Measurements from ENCODE around the gene SYNM. TPM values are rescaled to one million over a fixed set of nuclear protein-coding genes. Genes with fewer than 3 reads are reported as not detected.

Gene SYNM
- polyA plus RNA-seq, 3 donors from 2014 or later: not detected

- peaks cover 2 to 3% (median 2%) of the 10 kb centered on the region in 3 donors for H3K27me3 Mint-ChIP-seq (ENCODE audit: low read depth in 3 of 3)
- H3K36me3 Mint-ChIP-seq: no peaks in the 10 kb centered on the region
- no peak overlapping the region for H3K4me3 Mint-ChIP-seq
- DNase-seq: no peak
- no peak overlapping the region for H3K27ac Mint-ChIP-seq
- H3K9me3 Mint-ChIP-seq: no peaks in the 10 kb centered on the region
- H3K4me1 Mint-ChIP-seq: no peaks in the 10 kb centered on the region
These were observed 12.8 kb downstream of the SYNM start for GRCh38 chr15:99117563-99118257.

GRCh38 chr15:99118258-99118632, 13.4 kb downstream of the SYNM start:
- H3K9me3 Mint-ChIP-seq: no peaks in the 10 kb centered on the region
- H3K27me3 Mint-ChIP-seq (ENCODE audit: low read depth in 3 of 3): peaks cover 2 to 3% (median 2%) of the 10 kb centered on the region in 3 donors
- no peaks in the 10 kb centered on the region for H3K36me3 Mint-ChIP-seq
- no peak overlapping the region for H3K27ac Mint-ChIP-seq
- no peaks in the 10 kb centered on the region for H3K4me1 Mint-ChIP-seq
- no peak overlapping the region for H3K4me3 Mint-ChIP-seq
- no peak for DNase-seq

- H3K27ac Mint-ChIP-seq: no peak overlapping the region
- no peaks in the 10 kb centered on the region for H3K4me1 Mint-ChIP-seq
- H3K36me3 Mint-ChIP-seq: no peaks in the 10 kb centered on the region
- no peak for DNase-seq
- peaks cover 0 to 2% (median 0%) of the 10 kb centered on the region in 3 donors for H3K27me3 Mint-ChIP-seq (ENCODE audit: low read depth in 3 of 3)
- no peak overlapping the region for H3K4me3 Mint-ChIP-seq
- no peaks in the 10 kb centered on the region for H3K9me3 Mint-ChIP-seq
These were observed 14.1 kb downstream of the SYNM start for GRCh38 chr15:99118801-99119546.

- H3K27ac Mint-ChIP-seq: no peak overlapping the region
- H3K27me3 Mint-ChIP-seq (ENCODE audit: low read depth in 3 of 3): peaks cover 0 to 2% (median 0%) of the 10 kb centered on the region in 3 donors
- no peak overlapping the region for H3K4me3 Mint-ChIP-seq
- H3K36me3 Mint-ChIP-seq: no peaks in the 10 kb centered on the region
- H3K4me1 Mint-ChIP-seq: no peaks in the 10 kb centered on the region
- no peaks in the 10 kb centered on the region for H3K9me3 Mint-ChIP-seq
- DNase-seq: no peak
These were observed 15.3 kb downstream of the SYNM start for GRCh38 chr15:99120050-99120777.

GRCh38 chr15:99121207-99121606, 16.3 kb downstream of the SYNM start:
- H3K4me1 Mint-ChIP-seq: no peaks in the 10 kb centered on the region

GRCh38 chr15:99121691-99122410, 17.0 kb downstream of the SYNM start:
- H3K27ac Mint-ChIP-seq: no peak overlapping the region
- peaks cover 0 to 2% (median 0%) of the 10 kb centered on the region in 3 donors for H3K27me3 Mint-ChIP-seq (ENCODE audit: low read depth in 3 of 3)
- no peak overlapping the region for H3K4me3 Mint-ChIP-seq
- H3K36me3 Mint-ChIP-seq: no peaks in the 10 kb centered on the region
- H3K4me1 Mint-ChIP-seq: no peaks in the 10 kb centered on the region
- DNase-seq: no peak
- H3K9me3 Mint-ChIP-seq: no peaks in the 10 kb centered on the region

More at GRCh38 chr15:99121207-99121606, 16.3 kb downstream of the SYNM start:
- Mint-ChIP-seq H3K27ac (no peak overlapping the region), H3K4me3 (no peak overlapping the region), H3K9me3 (no peaks in the 10 kb centered on the region), H3K27me3 (ENCODE audit: low read depth in 3 of 3) (peaks cover 0 to 2% (median 0%) of the 10 kb centered on the region in 3 donors), H3K36me3 (no peaks in the 10 kb centered on the region)
- DNase-seq: no peak

GRCh38 chr15:99122831-99123712, 18.2 kb downstream of the SYNM start:
- Mint-ChIP-seq H3K4me3 (no peak overlapping the region), H3K36me3 (no peaks in the 10 kb centered on the region), H3K4me1 (no peaks in the 10 kb centered on the region), H3K27ac (no peak overlapping the region), H3K27me3 (ENCODE audit: low read depth in 3 of 3) (peaks cover 0 to 2% (median 0%) of the 10 kb centered on the region in 3 donors), H3K9me3 (no peaks in the 10 kb centered on the region)
- DNase-seq: no peak

GRCh38 chr15:99123713-99124451, 19.0 kb downstream of the SYNM start:
- DNase-seq: no peak
- H3K27me3 Mint-ChIP-seq (ENCODE audit: low read depth in 3 of 3): peaks cover 0 to 2% (median 0%) of the 10 kb centered on the region in 3 donors
- H3K9me3 Mint-ChIP-seq: no peaks in the 10 kb centered on the region
- no peaks in the 10 kb centered on the region for H3K4me1 Mint-ChIP-seq
- no peaks in the 10 kb centered on the region for H3K36me3 Mint-ChIP-seq
- no peak overlapping the region for H3K27ac Mint-ChIP-seq
- no peak overlapping the region for H3K4me3 Mint-ChIP-seq

GRCh38 chr15:99124641-99125040, 19.8 kb downstream of the SYNM start:
- Mint-ChIP-seq H3K27me3 (ENCODE audit: low read depth in 3 of 3) (peaks cover 0 to 3% (median 0%) of the 10 kb centered on the region in 3 donors), H3K4me3 (no peak overlapping the region), H3K36me3 (no peaks in the 10 kb centered on the region), H3K9me3 (no peaks in the 10 kb centered on the region), H3K4me1 (no peaks in the 10 kb centered on the region), H3K27ac (no peak overlapping the region)
- no peak for DNase-seq

GRCh38 chr15:99125061-99125891, 20.4 kb downstream of the SYNM start:
- peaks cover 0 to 5% (median 0%) of the 10 kb centered on the region in 3 donors for H3K27me3 Mint-ChIP-seq (ENCODE audit: low read depth in 3 of 3)
- no peaks in the 10 kb centered on the region for H3K9me3 Mint-ChIP-seq

GRCh38 chr15:99126131-99126588, 21.3 kb downstream of the SYNM start:
- Mint-ChIP-seq H3K4me3 (no peak overlapping the region), H3K9me3 (no peaks in the 10 kb centered on the region), H3K4me1 (no peaks in the 10 kb centered on the region), H3K36me3 (no peaks in the 10 kb centered on the region), H3K27me3 (ENCODE audit: low read depth in 3 of 3) (peaks cover 0 to 6% (median 0%) of the 10 kb centered on the region in 3 donors), H3K27ac (no peak overlapping the region)
- DNase-seq: no peak

More at GRCh38 chr15:99125061-99125891, 20.4 kb downstream of the SYNM start:
- no peak for DNase-seq
- H3K4me3 Mint-ChIP-seq: no peak overlapping the region
- H3K36me3 Mint-ChIP-seq: no peaks in the 10 kb centered on the region
- no peak overlapping the region for H3K27ac Mint-ChIP-seq
- H3K4me1 Mint-ChIP-seq: no peaks in the 10 kb centered on the region
